Measurements from ENCODE around the gene TTC39C.

DNA sequence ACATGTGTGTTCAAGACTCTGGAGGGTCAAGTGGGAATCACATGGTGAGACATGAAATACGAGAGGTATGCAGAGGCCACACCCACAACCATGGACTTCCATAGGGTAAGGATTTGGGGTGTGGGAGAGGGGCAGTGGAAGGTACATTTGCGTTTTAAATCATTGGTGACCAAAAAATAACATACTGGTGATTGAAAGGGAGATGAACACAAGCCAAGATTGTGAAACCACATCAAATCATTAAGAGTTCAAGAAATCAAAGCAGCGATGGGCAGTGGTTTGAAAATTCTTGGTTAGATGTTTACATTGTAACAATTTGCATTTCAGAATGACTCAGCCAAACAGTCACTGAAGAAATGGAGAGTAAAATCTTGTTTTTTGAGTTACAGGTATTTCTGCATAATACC is 122.4 kb downstream of the TTC39C start:
- TF ChIP-seq, protein P1, sequence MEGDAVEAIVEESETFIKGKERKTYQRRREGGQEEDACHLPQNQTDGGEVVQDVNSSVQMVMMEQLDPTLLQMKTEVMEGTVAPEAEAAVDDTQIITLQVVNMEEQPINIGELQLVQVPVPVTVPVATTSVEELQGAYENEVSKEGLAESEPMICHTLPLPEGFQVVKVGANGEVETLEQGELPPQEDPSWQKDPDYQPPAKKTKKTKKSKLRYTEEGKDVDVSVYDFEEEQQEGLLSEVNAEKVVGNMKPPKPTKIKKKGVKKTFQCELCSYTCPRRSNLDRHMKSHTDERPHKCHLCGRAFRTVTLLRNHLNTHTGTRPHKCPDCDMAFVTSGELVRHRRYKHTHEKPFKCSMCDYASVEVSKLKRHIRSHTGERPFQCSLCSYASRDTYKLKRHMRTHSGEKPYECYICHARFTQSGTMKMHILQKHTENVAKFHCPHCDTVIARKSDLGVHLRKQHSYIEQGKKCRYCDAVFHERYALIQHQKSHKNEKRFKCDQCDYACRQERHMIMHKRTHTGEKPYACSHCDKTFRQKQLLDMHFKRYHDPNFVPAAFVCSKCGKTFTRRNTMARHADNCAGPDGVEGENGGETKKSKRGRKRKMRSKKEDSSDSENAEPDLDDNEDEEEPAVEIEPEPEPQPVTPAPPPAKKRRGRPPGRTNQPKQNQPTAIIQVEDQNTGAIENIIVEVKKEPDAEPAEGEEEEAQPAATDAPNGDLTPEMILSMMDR (IDR thresholded peaks at IDR 0.05; ENCODE audit: poor library complexity): no peak
- no peak for TF ChIP-seq EZH2phosphoT487 (IDR thresholded peaks at IDR 0.05; ENCODE audit: low read depth, severe bottlenecking, unreplicated experiment)
- TF ChIP-seq EZH2 (IDR thresholded peaks at IDR 0.05; ENCODE audit: borderline replicate concordance): no peak
